HepG2 (cell line): ENCODE measurements around the gene ADCY7. TPM values are rescaled to one million over a fixed set of nuclear protein-coding genes. Genes with fewer than 3 reads are reported as not detected.

Experiments
- AGO2 ChIP-seq: fragments of 200-400 bp; formaldehyde crosslinking; optimal IDR thresholded peaks from 2 replicates; pipeline ENCODE3; 2017; ENCODE audit warnings: mild to moderate bottlenecking, low read depth, low read length, moderate library complexity
- ATF3 ChIP-seq: sonication (generic); formaldehyde crosslinking; IDR thresholded peaks from 2 replicates; pipeline ENCODE4 v1.4.0; 2020; ENCODE audit warnings: missing genetic modification reagents
- ATF7-NPFF ChIP-seq: sonication (generic); formaldehyde crosslinking; IDR thresholded peaks from 2 replicates; pipeline ENCODE4 v1.8.1; 2023; ENCODE audit warnings: mild to moderate bottlenecking, low read depth, missing genetic modification reagents, moderate library complexity
- BRCA1 ChIP-seq: sonication (generic); formaldehyde crosslinking; IDR thresholded peaks from 2 replicates; pipeline ENCODE4 v1.4.0; 2020; ENCODE audit warnings: missing genetic modification reagents
- CBFB ChIP-seq: sonication (generic); formaldehyde crosslinking; IDR thresholded peaks from 2 replicates; pipeline ENCODE4 v1.4.0; 2020; ENCODE audit warnings: missing genetic modification reagents
- GABPA ChIP-seq, 2 experiments: IDR thresholded peaks; 2 replicates each; pipeline ENCODE4 v1.6.1; 2011 to 2016; ENCODE audit warnings: low read depth in 2 of 2, low read length in 1 of 2, missing biosample characterization in 1 of 2, missing genetic modification characterization in 1 of 2
- IRF2 ChIP-seq: IDR thresholded peaks from 2 replicates; pipeline ENCODE4 v1.6.1; 2018; ENCODE audit warnings: missing genetic modification reagents, missing compliant biosample characterization
- NFE2 ChIP-seq: sonication (generic); formaldehyde crosslinking; IDR thresholded peaks from 2 replicates; pipeline ENCODE4 v1.4.0; 2020; ENCODE audit warnings: missing genetic modification reagents
- NRL ChIP-seq: sonication (generic); formaldehyde crosslinking; IDR thresholded peaks from 2 replicates; pipeline ENCODE4 v1.5.0; 2020; ENCODE audit warnings: missing genetic modification reagents, mild to moderate bottlenecking, moderate library complexity, borderline replicate concordance
- RARG ChIP-seq: sonication (generic); formaldehyde crosslinking; IDR thresholded peaks from 2 replicates; pipeline ENCODE4 v1.4.0; 2020; ENCODE audit warnings: low read depth, mild to moderate bottlenecking, missing genetic modification reagents
- SATB2 ChIP-seq: sonication (generic); formaldehyde crosslinking; IDR thresholded peaks from 2 replicates; pipeline ENCODE4 v1.5.0; 2020; ENCODE audit warnings: missing genetic modification reagents
- SP1 ChIP-seq, 2 experiments: fragments of 450-650 bp in 1 of 2; sonication (generic) in 1 of 2; formaldehyde crosslinking in 1 of 2; IDR thresholded peaks; 2 replicates each; pipeline versions ENCODE4 v1.4.0 to v1.6.1; 2016 to 2020; ENCODE audit warnings: missing genetic modification reagents in 1 of 2
- TBX2 ChIP-seq: sonication (generic); formaldehyde crosslinking; IDR thresholded peaks from 2 replicates; pipeline ENCODE4 v1.5.0; 2020; ENCODE audit warnings: missing genetic modification reagents, mild to moderate bottlenecking, borderline replicate concordance
- ZFP91 ChIP-seq: sonication (generic); formaldehyde crosslinking; IDR thresholded peaks from 2 replicates; pipeline ENCODE4 v1.9.0; 2022; ENCODE audit warnings: missing genetic modification reagents, mild to moderate bottlenecking, borderline replicate concordance
- ZNF451 ChIP-seq: sonication (generic); formaldehyde crosslinking; IDR thresholded peaks from 2 replicates; pipeline ENCODE4 v1.5.0; 2020; ENCODE audit warnings: mild to moderate bottlenecking, missing genetic modification reagents
- ZNF652 ChIP-seq: IDR thresholded peaks from 2 replicates; pipeline ENCODE4 v1.6.1; 2016; ENCODE audit warnings: low read depth, borderline replicate concordance
- ZNF724P ChIP-seq: sonication (generic); formaldehyde crosslinking; IDR thresholded peaks from 2 replicates; pipeline ENCODE4 v1.8.0; 2022; ENCODE audit warnings: missing genetic modification reagents, borderline replicate concordance
- polyA plus RNA-seq, 8 experiments: library from polyadenylated mRNA; depleted of rRNA in 3 of 8; stranded (reverse) in 7 of 8; unstranded in 1 of 8; fragments of >200 nt; fragmentation: Illumina TruSeq in 4 of 8; extraction: Trizol in 4 of 8; gene quantifications; 2 replicates each; pipeline versions ENCODE4 v1.2.1 to v1.2.3, GENCODE V29; 2011 to 2016; ENCODE audit warnings: low read depth in 4 of 8, missing spikeins in 1 of 8, mixed read lengths in 1 of 8; ENCODE audit not compliant: insufficient read depth in 1 of 8
- total RNA-seq, 5 experiments: library from RNA; depleted of rRNA; stranded (reverse); fragments of >200 nt; fragmentation: Illumina TruSeq; extraction: Trizol; gene quantifications; 2 replicates each; pipeline ENCODE4 v1.2.3, GENCODE V29; 2016; ENCODE audit warnings: low read depth in 1 of 5
- TF ChIP-seq, protein P1 (sequence below): IDR thresholded peaks from 2 replicates; pipeline ENCODE4 v1.6.1; 2012; ENCODE audit warnings: low read length, improper control_type of control experiment
- TF ChIP-seq, protein P2 (sequence below): fragments of 450-650 bp; IDR thresholded peaks from 2 replicates; pipeline ENCODE4 v1.6.1; 2017; ENCODE audit warnings: mild to moderate bottlenecking
- TF ChIP-seq, protein P3 (sequence below): sonication (generic); formaldehyde crosslinking; IDR thresholded peaks from 2 replicates; pipeline ENCODE4 v1.9.0; 2021; ENCODE audit warnings: missing genetic modification reagents, mild to moderate bottlenecking, borderline replicate concordance

Gene ADCY7
- total and polyA plus RNA-seq, 2 of the 13 experiments (the other 11 are each of a cell fraction or from before 2014, with no cell fraction given): 2.2 to 4.3 TPM

GRCh38 chr16:50282955-50283631 lies 16.7 kb downstream of the ADCY7 start (continued):
- TF ChIP-seq ZFP91 (CRISPR knock-in tag) (no peak), ATF3 (CRISPR knock-in tag) (peak; percentile 83), ZNF652 (no peak), ATF7-NPFF (CRISPR knock-in tag) (no peak), ZNF724P (CRISPR knock-in tag) (no peak), SATB2 (CRISPR knock-in tag) (no peak), SP1 (IDR thresholded peaks at IDR 0.05) (no peak), SP1 (CRISPR knock-in tag; IDR thresholded peaks at IDR 0.05) (no peak), AGO2 (no peak), GABPA (IDR thresholded peaks at IDR 0.05; ENCODE audit: low read depth, low read length) (no peak), GABPA (CRISPR knock-in tag; IDR thresholded peaks at IDR 0.05; ENCODE audit: low read depth) (no peak), NRL (CRISPR knock-in tag) (no peak), IRF2 (CRISPR knock-in tag) (no peak), TBX2 (CRISPR knock-in tag) (peak; percentile 59; the same call in 1 of the 2 replicates), RARG (CRISPR knock-in tag) (no peak), ZNF451 (CRISPR knock-in tag) (0 out of 2 replicates have a peak, but pooled peaks have one; percentile 56), BRCA1 (no peak), NFE2 (no peak), CBFB (CRISPR knock-in tag) (no peak)
- TF ChIP-seq, protein P1, sequence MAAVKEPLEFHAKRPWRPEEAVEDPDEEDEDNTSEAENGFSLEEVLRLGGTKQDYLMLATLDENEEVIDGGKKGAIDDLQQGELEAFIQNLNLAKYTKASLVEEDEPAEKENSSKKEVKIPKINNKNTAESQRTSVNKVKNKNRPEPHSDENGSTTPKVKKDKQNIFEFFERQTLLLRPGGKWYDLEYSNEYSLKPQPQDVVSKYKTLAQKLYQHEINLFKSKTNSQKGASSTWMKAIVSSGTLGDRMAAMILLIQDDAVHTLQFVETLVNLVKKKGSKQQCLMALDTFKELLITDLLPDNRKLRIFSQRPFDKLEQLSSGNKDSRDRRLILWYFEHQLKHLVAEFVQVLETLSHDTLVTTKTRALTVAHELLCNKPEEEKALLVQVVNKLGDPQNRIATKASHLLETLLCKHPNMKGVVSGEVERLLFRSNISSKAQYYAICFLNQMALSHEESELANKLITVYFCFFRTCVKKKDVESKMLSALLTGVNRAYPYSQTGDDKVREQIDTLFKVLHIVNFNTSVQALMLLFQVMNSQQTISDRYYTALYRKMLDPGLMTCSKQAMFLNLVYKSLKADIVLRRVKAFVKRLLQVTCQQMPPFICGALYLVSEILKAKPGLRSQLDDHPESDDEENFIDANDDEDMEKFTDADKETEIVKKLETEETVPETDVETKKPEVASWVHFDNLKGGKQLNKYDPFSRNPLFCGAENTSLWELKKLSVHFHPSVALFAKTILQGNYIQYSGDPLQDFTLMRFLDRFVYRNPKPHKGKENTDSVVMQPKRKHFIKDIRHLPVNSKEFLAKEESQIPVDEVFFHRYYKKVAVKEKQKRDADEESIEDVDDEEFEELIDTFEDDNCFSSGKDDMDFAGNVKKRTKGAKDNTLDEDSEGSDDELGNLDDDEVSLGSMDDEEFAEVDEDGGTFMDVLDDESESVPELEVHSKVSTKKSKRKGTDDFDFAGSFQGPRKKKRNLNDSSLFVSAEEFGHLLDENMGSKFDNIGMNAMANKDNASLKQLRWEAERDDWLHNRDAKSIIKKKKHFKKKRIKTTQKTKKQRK: no peak
- TF ChIP-seq, protein P2, sequence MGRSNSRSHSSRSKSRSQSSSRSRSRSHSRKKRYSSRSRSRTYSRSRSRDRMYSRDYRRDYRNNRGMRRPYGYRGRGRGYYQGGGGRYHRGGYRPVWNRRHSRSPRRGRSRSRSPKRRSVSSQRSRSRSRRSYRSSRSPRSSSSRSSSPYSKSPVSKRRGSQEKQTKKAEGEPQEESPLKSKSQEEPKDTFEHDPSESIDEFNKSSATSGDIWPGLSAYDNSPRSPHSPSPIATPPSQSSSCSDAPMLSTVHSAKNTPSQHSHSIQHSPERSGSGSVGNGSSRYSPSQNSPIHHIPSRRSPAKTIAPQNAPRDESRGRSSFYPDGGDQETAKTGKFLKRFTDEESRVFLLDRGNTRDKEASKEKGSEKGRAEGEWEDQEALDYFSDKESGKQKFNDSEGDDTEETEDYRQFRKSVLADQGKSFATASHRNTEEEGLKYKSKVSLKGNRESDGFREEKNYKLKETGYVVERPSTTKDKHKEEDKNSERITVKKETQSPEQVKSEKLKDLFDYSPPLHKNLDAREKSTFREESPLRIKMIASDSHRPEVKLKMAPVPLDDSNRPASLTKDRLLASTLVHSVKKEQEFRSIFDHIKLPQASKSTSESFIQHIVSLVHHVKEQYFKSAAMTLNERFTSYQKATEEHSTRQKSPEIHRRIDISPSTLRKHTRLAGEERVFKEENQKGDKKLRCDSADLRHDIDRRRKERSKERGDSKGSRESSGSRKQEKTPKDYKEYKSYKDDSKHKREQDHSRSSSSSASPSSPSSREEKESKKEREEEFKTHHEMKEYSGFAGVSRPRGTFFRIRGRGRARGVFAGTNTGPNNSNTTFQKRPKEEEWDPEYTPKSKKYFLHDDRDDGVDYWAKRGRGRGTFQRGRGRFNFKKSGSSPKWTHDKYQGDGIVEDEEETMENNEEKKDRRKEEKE: no peak
- TF ChIP-seq, protein P3, sequence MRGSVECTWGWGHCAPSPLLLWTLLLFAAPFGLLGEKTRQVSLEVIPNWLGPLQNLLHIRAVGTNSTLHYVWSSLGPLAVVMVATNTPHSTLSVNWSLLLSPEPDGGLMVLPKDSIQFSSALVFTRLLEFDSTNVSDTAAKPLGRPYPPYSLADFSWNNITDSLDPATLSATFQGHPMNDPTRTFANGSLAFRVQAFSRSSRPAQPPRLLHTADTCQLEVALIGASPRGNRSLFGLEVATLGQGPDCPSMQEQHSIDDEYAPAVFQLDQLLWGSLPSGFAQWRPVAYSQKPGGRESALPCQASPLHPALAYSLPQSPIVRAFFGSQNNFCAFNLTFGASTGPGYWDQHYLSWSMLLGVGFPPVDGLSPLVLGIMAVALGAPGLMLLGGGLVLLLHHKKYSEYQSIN (CRISPR knock-in tag): no peak
